Measurements from ENCODE around the gene AXDND1.

Gene AXDND1

GRCh38 chr1:179576509-179576908, 210.7 kb downstream of the AXDND1 start:
- no peak for FAIRE-seq

DNA sequence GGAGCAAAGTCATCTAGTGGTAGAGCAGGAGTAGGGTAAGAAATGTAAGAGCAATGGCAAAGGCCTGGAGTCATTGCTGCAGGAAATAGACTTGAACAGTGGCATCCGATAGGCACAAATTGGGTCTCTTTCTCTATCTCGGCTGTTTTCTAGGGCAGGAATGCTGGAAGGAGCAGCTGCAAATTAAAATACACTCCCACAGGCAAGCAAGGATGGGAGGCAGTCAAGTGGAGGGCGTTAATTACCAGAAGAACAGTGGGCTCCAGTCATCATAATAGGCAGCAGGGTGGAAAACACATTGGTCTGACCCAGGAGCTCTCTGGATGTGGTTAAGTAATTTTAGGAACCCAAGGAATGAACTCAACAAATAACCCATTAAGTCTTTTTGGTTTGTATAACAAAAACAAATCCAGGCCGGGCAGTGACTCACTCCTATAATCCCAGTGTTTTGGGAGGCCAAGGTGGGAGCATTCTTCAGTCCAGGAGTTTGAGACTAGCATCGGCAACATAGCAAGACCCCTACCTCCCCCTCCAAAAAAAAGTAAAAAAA, 218.1 kb downstream of the AXDND1 start:
- no peak for FAIRE-seq

DNA sequence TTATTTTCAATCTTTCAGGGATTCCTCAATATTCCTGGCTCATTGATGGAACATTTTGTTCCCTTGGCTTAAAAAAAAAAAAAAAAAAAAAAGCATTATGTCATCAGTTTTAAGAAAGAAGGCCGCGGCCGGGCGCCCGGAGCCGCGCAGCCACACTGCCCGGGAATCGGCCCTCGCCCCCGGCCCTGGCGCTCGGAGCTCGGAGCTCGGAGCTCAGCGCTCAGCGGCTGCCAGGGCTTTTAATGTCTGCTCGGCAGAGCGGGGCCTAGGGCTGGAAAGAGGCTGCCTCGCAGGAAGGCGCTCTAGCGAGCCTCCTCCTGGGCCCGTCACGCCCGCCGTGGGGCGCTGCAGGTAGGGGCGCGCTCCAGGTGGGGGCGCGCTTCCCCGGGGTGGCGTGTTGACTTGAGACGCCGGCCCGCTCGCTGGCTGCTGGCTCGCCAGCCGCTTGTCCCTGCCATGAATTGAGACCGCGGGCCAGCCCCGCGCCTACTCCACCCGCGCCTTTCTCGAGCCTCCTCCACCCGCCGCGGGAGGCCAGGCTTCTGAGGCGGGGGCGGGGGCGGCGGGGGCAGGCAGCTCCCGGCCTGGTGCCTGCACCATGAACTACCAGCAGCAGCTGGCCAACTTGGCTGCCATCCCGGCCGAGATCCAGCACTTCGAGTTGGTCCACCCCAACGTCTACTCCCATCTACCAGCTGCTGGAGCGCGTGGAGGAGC, 220.5 kb downstream of the AXDND1 start:
- no peak for FAIRE-seq

GRCh38 chr1:179587336-179587735, 221.6 kb downstream of the AXDND1 start:
- FAIRE-seq: no peak

GRCh38 chr1:179588425-179589024, 222.8 kb downstream of the AXDND1 start:
- no peak for FAIRE-seq

- no peak for FAIRE-seq
Measured at GRCh38 chr1:179589509-179589908, 223.7 kb downstream of the AXDND1 start.

- no peak for FAIRE-seq
Measured at GRCh38 chr1:179590671-179591070, 224.9 kb downstream of the AXDND1 start.

- FAIRE-seq: no peak
Measured at GRCh38 chr1:179591253-179591591, 225.5 kb downstream of the AXDND1 start.

- no peak for FAIRE-seq
Measured at GRCh38 chr1:179591592-179592580, 226.1 kb downstream of the AXDND1 start, which contains the start of gene TDRD5. TDRD5 (plus strand) TSS chr1:179591832; CDS start chr1:179592616, 784 bp downstream.

DNA sequence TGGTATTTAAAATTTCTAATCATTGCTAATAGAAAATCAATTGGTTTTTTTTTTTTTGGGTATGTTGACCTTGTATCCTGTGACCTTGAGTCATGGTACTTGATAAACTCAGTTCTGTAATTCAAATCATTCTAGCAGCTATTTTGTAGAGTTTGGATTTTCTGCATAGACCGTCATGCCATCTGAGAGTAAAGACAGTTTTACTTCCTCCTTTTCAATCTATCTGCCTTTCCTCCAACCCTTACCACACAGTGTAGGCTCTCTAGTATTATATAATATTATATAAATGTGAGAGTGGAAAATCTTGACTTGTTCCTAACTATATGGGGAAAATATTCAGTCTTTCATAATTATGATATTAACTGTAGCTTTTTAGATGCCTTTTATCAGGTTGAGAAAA, 232.9 kb downstream of the AXDND1 start:
- no peak for FAIRE-seq

DNA sequence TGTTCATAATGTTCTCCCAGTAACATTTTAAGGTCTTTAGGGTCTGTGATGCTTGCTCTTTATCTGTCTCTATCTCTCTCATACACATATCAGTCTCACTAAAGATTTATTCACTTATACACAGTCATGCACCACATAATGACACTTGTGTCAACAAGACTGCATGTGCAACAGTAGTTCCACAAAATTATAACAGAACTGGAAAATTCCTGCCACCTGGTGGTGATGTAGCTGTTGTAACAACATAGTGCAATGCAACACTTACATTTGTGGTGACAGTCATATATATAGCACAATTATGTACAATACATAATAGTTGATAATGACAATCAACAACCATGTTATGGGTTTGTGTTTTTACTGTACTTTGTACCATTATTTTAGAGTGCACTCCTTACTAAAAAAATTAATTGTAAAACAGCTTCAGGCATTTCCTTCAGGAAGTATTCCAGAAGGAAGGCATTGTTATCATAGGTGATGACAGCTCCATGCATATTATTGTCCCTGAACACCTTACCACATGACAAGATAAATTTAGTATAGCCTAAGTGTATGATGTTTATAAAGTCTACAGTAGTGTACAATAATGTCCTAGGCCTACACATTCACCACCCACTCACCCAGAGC, 234.0 kb downstream of the AXDND1 start:
- peak; percentile 53 for FAIRE-seq

- no peak for FAIRE-seq
Measured at GRCh38 chr1:179601093-179601492, 235.3 kb downstream of the AXDND1 start.

All from G401.6 (cell line).